Endothelial cell of umbilical vein (primary cell): Measurements from ENCODE around the gene RNF187. TPM values are rescaled to one million over a fixed set of nuclear protein-coding genes. Genes with fewer than 3 reads are reported as not detected.

Experiments
- BruUV-seq: library from RNA; stranded (reverse); fragments of 400-500 nt; replicated peaks from 2 replicates; lab custom pipeline; 2021; lab: Mats Ljungman, UMichigan
- CTCF ChIA-PET: fragments of 300-600, 350-600 bp; sonication (Branson Sonifier 250); formaldehyde crosslinking; loops from one replicate; lab custom pipeline; 2021; ENCODE audit warnings: antibody characterized with exemption, inconsistent platforms; lab: Charles Lee
- POLR2A ChIA-PET: fragments of 300-600, 350-600 bp; sonication (Branson Sonifier 250); formaldehyde crosslinking; loops from one replicate; lab custom pipeline; 2021; ENCODE audit warnings: antibody characterized with exemption, inconsistent platforms; lab: Charles Lee
- DNase-seq: peaks from one replicate; pipeline ENCODE4 v3.0.0-alpha.2; 2011; ENCODE audit warnings: low read depth, low spot score
- FAIRE-seq: peaks from 2 replicates; lab custom pipeline; 2011; peaks lifted over from hg19 to GRCh38; lab: Jason Lieb, UNC
- H2AFZ ChIP-seq: 2 replicates; pipeline ENCODE4 v1.6.0; 2012; ENCODE audit warnings: low read depth, low read length, control low read depth, inconsistent platforms
- H3K27ac ChIP-seq: 2 replicates; pipeline ENCODE4 v1.5.1; 2011; ENCODE audit warnings: low read depth, mild to moderate bottlenecking, control low read depth, low read length, moderate library complexity; ENCODE audit not compliant: insufficient read depth
- H3K27me3 ChIP-seq, 2 experiments: 2 replicates each; pipeline versions ENCODE4 v1.6.0 to v1.6.1; 2011; ENCODE audit warnings: low read length in 2 of 2, mixed read lengths in 1 of 2; ENCODE audit not compliant: control insufficient read depth in 2 of 2, insufficient read depth in 2 of 2
- H3K36me3 ChIP-seq, 2 experiments: 2 replicates in 1 of 2; 3 replicates in 1 of 2; pipeline ENCODE4 v1.5.1; 2011; ENCODE audit warnings: low read length in 2 of 2, mild to moderate bottlenecking in 1 of 2, moderate library complexity in 1 of 2; ENCODE audit not compliant: control insufficient read depth in 2 of 2, insufficient read depth in 2 of 2; ENCODE audit errors: extremely low read depth in 1 of 2
- H3K4me1 ChIP-seq: 3 replicates; pipeline ENCODE4 v1.5.1; 2011; ENCODE audit warnings: mild to moderate bottlenecking, low read length; ENCODE audit not compliant: control insufficient read depth, insufficient read depth; ENCODE audit errors: extremely low read depth
- H3K4me2 ChIP-seq: 2 replicates; pipeline ENCODE4 v1.6.1; 2011; ENCODE audit warnings: low read length, control low read depth, mixed read lengths; ENCODE audit not compliant: insufficient read depth
- H3K4me3 ChIP-seq, 3 experiments: fragments of 200-600 bp in 1 of 3; sonication (generic), shearing (Covaris generic) in 1 of 3; replicated peaks in 1 of 3; 2 replicates each; pipeline ENCODE4 v1.5.1; 2011 to 2016; ENCODE audit warnings: control low read depth in 3 of 3, low read length in 3 of 3, mild to moderate bottlenecking in 2 of 3, inconsistent platforms in 1 of 3, low read depth in 1 of 3, moderate library complexity in 1 of 3; ENCODE audit not compliant: insufficient read depth in 1 of 3
- H3K79me2 ChIP-seq: 2 replicates; pipeline ENCODE4 v1.6.0; 2012; ENCODE audit warnings: low read length, inconsistent platforms; ENCODE audit not compliant: control insufficient read depth, insufficient read depth
- H3K9ac ChIP-seq: replicated peaks from 2 replicates; pipeline ENCODE3; 2011; ENCODE audit warnings: low read length, control low read depth; ENCODE audit not compliant: insufficient read depth; ENCODE audit errors: extremely low read depth
- H3K9me1 ChIP-seq: replicated peaks from 3 replicates; pipeline ENCODE4 v1.6.0; 2011; ENCODE audit warnings: mild to moderate bottlenecking, low read length; ENCODE audit not compliant: control insufficient read depth, insufficient read depth; ENCODE audit errors: extremely low read depth
- H3K9me3 ChIP-seq: replicated peaks from 2 replicates; pipeline ENCODE4 v1.5.1; 2012; ENCODE audit warnings: low read length, inconsistent platforms; ENCODE audit not compliant: control insufficient read depth, insufficient read depth
- H4K20me1 ChIP-seq: replicated peaks from 2 replicates; pipeline ENCODE3; 2011; ENCODE audit warnings: mild to moderate bottlenecking, low read length; ENCODE audit not compliant: control insufficient read depth, insufficient read depth; ENCODE audit errors: extremely low read depth
- CTCF ChIP-seq, 2 donors: IDR thresholded peaks; 1 replicate in 1 of 2; 2 replicates in 1 of 2; pipeline ENCODE4 v1.5.1; 2011; ENCODE audit warnings: low read length in 2 of 2, mild to moderate bottlenecking in 2 of 2, moderate library complexity in 2 of 2, control low read depth in 1 of 2, inconsistent platforms in 1 of 2, low read depth in 1 of 2; ENCODE audit not compliant: insufficient read depth in 1 of 2; ENCODE audit errors: extremely low read depth in 1 of 2
- EZH2 ChIP-seq: IDR thresholded peaks from 2 replicates; pipeline ENCODE4 v1.6.1; 2012; ENCODE audit warnings: borderline replicate concordance, low read depth, mild to moderate bottlenecking, moderate library complexity, low read length, inconsistent platforms; ENCODE audit not compliant: severe bottlenecking
- FOS ChIP-seq: IDR thresholded peaks from 2 replicates; pipeline ENCODE4 v1.6.1; 2011; ENCODE audit warnings: mild to moderate bottlenecking, low read length, moderate library complexity, borderline replicate concordance; ENCODE audit not compliant: insufficient read depth
- GATA2 ChIP-seq: IDR thresholded peaks from 2 replicates; pipeline ENCODE4 v1.7.0; 2011; ENCODE audit warnings: low read depth, mild to moderate bottlenecking, moderate library complexity, mixed read lengths, low read length; ENCODE audit not compliant: insufficient read length, insufficient read depth
- JUN ChIP-seq: IDR thresholded peaks from 2 replicates; pipeline ENCODE4 v1.6.1; 2011; ENCODE audit warnings: borderline replicate concordance, low read depth; ENCODE audit not compliant: insufficient read length, insufficient read depth
- MAX ChIP-seq: IDR thresholded peaks from 2 replicates; pipeline ENCODE4 v1.6.1; 2011; ENCODE audit not compliant: insufficient read depth, insufficient read length
- MYC ChIP-seq: IDR thresholded peaks from one replicate; pipeline ENCODE4 v1.6.1; 2011; ENCODE audit warnings: mild to moderate bottlenecking, low read depth, low read length
- POLR2A ChIP-seq: IDR thresholded peaks from 2 replicates; pipeline ENCODE4 v1.6.1; 2012; ENCODE audit warnings: low read depth, mild to moderate bottlenecking, control low read depth, low read length
- POLR2AphosphoS5 ChIP-seq: IDR thresholded peaks from 2 replicates; pipeline ENCODE4 v1.6.1; 2012; ENCODE audit warnings: low read depth, mild to moderate bottlenecking, control low read depth, low read length, moderate library complexity; ENCODE audit not compliant: insufficient read depth
- dilution Hi-C: fragments of 300-500 bp; cut with MboI; formaldehyde crosslinking; loops from one replicate; pipeline ENCODE4 v1.15.0; 2019; ENCODE audit warnings: low sequenced_read_pairs; ENCODE audit not compliant: extremely low pct_ligation_motif_present
- intact Hi-C: fragments of 100-400 bp; cut with micrococcal nuclease; formaldehyde crosslinking; loops from one replicate; pipeline ENCODE4 v1.10.0; 2022
- polyA plus RNA-seq, 4 experiments: library from polyadenylated mRNA; depleted of rRNA in 3 of 4; stranded (reverse) in 3 of 4; unstranded in 1 of 4; fragments of >200 nt; gene quantifications; 2 replicates each; pipeline versions ENCODE4 v1.2.1 to v1.2.3, GENCODE V29; 2011 to 2012; ENCODE audit warnings: missing spikeins in 1 of 4
- total RNA-seq: library from RNA; stranded (reverse); gene quantifications from 2 replicates; pipeline ENCODE4 v1.2.3, GENCODE V29; 2021

Gene RNF187
- total and polyA plus RNA-seq, 2 donors (not counting 3 experiments of a cell fraction or from before 2014, with no cell fraction given), result 48.0 to 86.4 TPM

GRCh38 chr1:228445843-228446650 is 41.1 kb upstream of the RNF187 start:
- TF ChIP-seq MYC (no peak), JUN (no peak), EZH2 (peak; percentile 61), MAX (peak; percentile 44), GATA2 (no peak)
- no TSS peak for BruUV-seq
- Histone ChIP-seq H3K4me1 (no peaks in the 10 kb centered on the region), H3K9me3 (no peaks in the 10 kb centered on the region), H3K79me2 (no peaks in the 10 kb centered on the region), H3K27ac (no peak overlapping the region), H2AFZ (peak overlapping the region; percentile 2), H3K4me3 (no peak overlapping the region), H3K9ac (no peak overlapping the region), H3K9me1 (no peaks in the 10 kb centered on the region), H3K27me3 (peaks cover 28 to 29% of the 10 kb centered on the region in 2 experiments), H4K20me1 (no peaks in the 10 kb centered on the region), H3K36me3 (no peaks in the 10 kb centered on the region), H3K4me2 (peak overlapping the region; percentile 35)
- ChIA-PET CTCF (no interaction called here), POLR2A (no interaction called here)
- peak; percentile 16 for DNase-seq
- intact Hi-C loops (loop anchor here (1.0 kb wide), 1 partner anchor 11 kb away; a partner anchor contains a TSS), dilution Hi-C loops (no loop called here)
- FAIRE-seq, result peak; percentile 40

GRCh38 chr1:228446852-228447251 is 40.3 kb upstream of the RNF187 start:
- Histone ChIP-seq H4K20me1 (no peaks in the 10 kb centered on the region), H3K27me3 (peaks cover 23 to 28% of the 10 kb centered on the region in 2 experiments), H3K4me3 (no peak overlapping the region), H3K27ac (no peak overlapping the region), H2AFZ (no peak overlapping the region), H3K79me2 (no peaks in the 10 kb centered on the region), H3K9me3 (no peaks in the 10 kb centered on the region), H3K9ac (no peak overlapping the region), H3K4me2 (no peak overlapping the region), H3K9me1 (no peaks in the 10 kb centered on the region), H3K4me1 (no peaks in the 10 kb centered on the region), H3K36me3 (no peaks in the 10 kb centered on the region)
- dilution Hi-C loops, result no loop called here
- no peak for DNase-seq
- CTCF ChIA-PET, result no interaction called here
- POLR2A ChIA-PET, result no interaction called here
- TF ChIP-seq JUN (no peak), FOS (no peak), MAX (no peak), MYC (no peak), CTCF (IDR thresholded peaks at IDR 0.05; ENCODE audit: extremely low read depth in 1 of 2, insufficient read depth in 1 of 2, low read depth in 1 of 2, low read length in 2 of 2) (no peak), POLR2A (no peak), POLR2AphosphoS5 (no peak), GATA2 (no peak), EZH2 (no peak)
- intact Hi-C loops, result loop anchor here (1.0 kb wide), 1 partner anchor 10 kb away; a partner anchor contains a TSS
- no peak for FAIRE-seq
- no TSS peak for BruUV-seq
